Measurements from ENCODE around the gene P4HB. TPM values are rescaled to one million over a fixed set of nuclear protein-coding genes. Genes with fewer than 3 reads are reported as not detected.

Gene P4HB
- total RNA-seq, 1 donor from 2014 or later, result 364 TPM

DNA sequence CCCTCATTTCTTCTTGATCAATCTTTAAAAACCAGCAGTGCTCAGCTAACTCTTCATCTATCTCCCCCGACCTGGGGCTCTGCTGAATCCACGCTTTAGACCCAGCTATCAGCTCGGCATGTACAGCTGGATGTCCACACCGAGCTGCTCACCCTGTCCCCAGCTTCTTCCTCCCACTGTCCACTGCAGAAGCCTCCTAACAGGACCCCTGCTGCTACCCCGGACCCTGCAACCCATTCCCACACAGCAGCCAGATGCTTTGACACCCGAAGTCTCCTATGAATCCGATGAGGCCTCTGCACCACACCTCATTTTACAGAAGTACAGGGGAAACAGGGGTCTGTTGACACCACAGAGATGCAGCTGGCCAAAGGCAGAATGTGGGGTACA, 42.6 kb downstream of the P4HB start:
- H3K27ac Mint-ChIP-seq (ENCODE audit: unreplicated experiment), result no peak overlapping the region
- H3K27me3 Mint-ChIP-seq (ENCODE audit: low read depth), result peaks cover 16% of the 10 kb centered on the region
- H3K4me1 Mint-ChIP-seq, result peaks cover 9% of the 10 kb centered on the region
- TF ChIP-seq, protein P1, sequence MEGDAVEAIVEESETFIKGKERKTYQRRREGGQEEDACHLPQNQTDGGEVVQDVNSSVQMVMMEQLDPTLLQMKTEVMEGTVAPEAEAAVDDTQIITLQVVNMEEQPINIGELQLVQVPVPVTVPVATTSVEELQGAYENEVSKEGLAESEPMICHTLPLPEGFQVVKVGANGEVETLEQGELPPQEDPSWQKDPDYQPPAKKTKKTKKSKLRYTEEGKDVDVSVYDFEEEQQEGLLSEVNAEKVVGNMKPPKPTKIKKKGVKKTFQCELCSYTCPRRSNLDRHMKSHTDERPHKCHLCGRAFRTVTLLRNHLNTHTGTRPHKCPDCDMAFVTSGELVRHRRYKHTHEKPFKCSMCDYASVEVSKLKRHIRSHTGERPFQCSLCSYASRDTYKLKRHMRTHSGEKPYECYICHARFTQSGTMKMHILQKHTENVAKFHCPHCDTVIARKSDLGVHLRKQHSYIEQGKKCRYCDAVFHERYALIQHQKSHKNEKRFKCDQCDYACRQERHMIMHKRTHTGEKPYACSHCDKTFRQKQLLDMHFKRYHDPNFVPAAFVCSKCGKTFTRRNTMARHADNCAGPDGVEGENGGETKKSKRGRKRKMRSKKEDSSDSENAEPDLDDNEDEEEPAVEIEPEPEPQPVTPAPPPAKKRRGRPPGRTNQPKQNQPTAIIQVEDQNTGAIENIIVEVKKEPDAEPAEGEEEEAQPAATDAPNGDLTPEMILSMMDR (conservative IDR thresholded peaks at IDR 0.05), result no peak
- no peak for DNase-seq (ENCODE audit: low read depth, low spot score)
- no peaks in the 10 kb centered on the region for H3K36me3 Mint-ChIP-seq (ENCODE audit: low read depth)
- no peaks in the 10 kb centered on the region for H3K9me3 Mint-ChIP-seq
- no peak overlapping the region for H3K4me3 Mint-ChIP-seq

DNA sequence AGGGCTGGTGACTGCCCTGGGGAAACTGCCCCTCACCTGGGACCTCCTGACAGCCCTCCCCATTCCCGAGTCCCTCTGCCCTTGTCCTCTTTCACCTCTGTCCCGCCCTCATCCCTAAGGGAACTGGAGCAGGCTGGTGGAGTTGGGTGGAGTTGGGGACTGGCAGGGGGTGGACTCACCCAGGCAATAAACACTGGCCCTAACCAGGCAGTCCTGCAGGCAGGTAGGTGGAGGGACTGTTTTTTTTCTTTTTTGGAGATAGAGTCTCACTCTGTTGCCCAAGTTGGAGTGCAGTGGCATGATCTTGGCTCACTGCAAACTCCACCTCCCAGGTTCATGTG, 44.7 kb downstream of the P4HB start:
- TF ChIP-seq, protein P1 (conservative IDR thresholded peaks at IDR 0.05), result no peak
- Mint-ChIP-seq H3K27me3 (ENCODE audit: low read depth) (peaks cover 16% of the 10 kb centered on the region), H3K4me1 (peaks cover 9% of the 10 kb centered on the region), H3K9me3 (no peaks in the 10 kb centered on the region), H3K27ac (ENCODE audit: unreplicated experiment) (no peak overlapping the region), H3K4me3 (no peak overlapping the region), H3K36me3 (ENCODE audit: low read depth) (no peaks in the 10 kb centered on the region)
- no peak for DNase-seq (ENCODE audit: low read depth, low spot score)

DNA sequence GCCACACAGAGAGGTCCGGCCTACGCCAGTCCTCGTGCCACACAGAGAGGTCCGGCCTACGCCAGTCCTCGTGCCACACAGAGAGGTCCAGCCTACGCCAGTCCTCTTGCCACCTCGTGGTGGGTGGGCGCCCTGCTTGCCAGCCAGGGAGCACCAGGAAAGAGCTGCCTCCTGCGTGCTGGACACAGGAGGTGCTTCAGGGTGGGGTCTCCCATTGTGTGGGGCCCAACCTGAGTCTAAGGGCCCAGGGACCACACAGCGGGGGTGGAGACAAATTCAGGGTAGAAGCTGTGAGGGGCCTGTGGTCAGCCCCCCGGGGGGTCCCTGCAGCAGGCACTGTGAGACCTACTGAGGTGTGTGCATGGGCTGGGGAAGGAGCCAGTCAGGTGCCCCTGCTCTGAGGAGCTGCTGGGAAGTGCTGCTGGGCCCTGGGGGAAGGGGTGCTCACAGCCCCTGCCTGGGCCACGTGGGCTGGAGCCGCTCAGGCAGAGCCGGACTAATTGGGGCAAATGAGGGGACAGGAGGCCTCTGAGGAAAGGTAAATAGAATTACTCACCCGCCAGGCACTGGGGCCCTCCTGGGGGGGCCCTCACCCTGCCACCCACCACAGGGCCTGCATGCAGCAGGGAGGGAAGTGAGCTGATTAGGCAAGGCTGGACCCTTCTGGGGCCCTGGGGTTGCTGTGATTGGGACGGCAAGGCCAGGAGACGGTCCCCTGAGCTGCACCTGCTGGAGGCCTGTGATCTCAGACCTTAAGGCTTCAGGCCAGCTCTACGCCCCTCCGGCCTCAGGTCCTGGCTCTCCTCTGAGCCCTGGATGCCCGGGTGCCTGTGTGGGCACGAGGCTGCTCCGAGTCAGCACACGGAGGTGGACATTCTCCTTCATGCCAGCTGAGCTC, 45.3 kb downstream of the P4HB start:
- TF ChIP-seq, protein P1 (conservative IDR thresholded peaks at IDR 0.05), result no peak
- DNase-seq (ENCODE audit: low read depth, low spot score), result no peak
- H3K4me1 Mint-ChIP-seq, result peaks cover 9% of the 10 kb centered on the region

DNA sequence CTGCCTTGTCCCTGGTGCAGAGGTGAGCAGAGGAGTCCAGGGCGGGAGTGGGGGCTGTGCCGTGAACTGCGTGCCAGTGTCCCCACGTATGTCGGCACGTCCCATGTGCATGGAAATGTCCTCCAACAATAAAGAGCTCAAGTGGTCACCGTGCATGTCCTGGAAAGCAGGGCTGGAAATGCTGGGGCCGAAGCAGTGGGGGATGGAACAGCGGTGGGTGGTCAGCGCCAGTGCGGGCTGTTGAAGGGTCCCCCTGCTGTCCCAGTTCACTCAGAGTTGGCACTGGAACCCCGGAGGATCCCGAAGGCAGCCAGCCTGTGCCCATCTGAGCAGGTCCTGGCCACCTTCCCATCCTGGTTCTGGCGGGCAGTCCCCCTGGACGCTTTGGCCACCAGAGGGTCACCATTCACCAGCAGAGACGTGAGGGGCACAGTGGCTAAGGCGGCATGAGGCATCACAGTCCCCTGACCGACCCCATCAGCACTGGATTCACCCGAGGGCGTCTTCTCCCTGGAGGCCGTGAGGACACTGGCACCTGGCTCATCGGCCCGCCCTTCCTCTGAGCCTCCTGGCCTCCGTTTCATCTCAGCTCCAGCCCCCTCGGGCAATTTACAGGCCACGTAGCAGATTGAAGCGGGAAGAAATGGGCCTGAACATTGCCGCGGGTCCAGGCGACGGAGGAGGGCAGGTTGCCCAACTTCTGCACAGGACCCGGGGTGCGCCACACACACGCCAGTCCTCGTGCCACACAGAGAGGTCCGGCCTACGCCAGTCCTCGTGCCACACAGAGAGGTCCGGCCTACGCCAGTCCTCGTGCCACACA, 46.3 kb downstream of the P4HB start:
- Mint-ChIP-seq H3K4me3 (no peak overlapping the region), H3K9me3 (no peaks in the 10 kb centered on the region), H3K27me3 (ENCODE audit: low read depth) (peaks cover 25% of the 10 kb centered on the region), H3K36me3 (ENCODE audit: low read depth) (no peaks in the 10 kb centered on the region), H3K4me1 (peaks cover 9% of the 10 kb centered on the region), H3K27ac (ENCODE audit: unreplicated experiment) (no peak overlapping the region)
- DNase-seq (ENCODE audit: low read depth, low spot score), result no peak
- TF ChIP-seq, protein P1 (conservative IDR thresholded peaks at IDR 0.05), result no peak

More for the DNA sequence above, 45.3 kb downstream of the P4HB start:
- H3K9me3 Mint-ChIP-seq, result no peaks in the 10 kb centered on the region
- no peak overlapping the region for H3K4me3 Mint-ChIP-seq
- H3K36me3 Mint-ChIP-seq (ENCODE audit: low read depth), result no peaks in the 10 kb centered on the region
- no peak overlapping the region for H3K27ac Mint-ChIP-seq (ENCODE audit: unreplicated experiment)
- peaks cover 16% of the 10 kb centered on the region for H3K27me3 Mint-ChIP-seq (ENCODE audit: low read depth)

DNA sequence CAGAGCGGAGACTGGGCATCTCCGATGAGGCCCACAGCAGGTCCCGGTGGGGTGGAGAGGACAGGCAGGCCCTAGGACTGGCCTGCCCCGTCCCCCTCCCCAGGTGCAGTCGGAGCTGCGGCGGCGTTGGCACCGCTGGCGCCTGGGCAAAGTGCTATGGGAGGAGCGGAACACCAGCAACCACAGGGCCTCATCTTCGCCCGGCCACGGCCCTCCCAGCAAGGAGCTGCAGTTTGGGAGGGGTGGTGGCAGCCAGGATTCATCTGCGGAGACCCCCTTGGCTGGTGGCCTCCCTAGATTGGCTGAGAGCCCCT, 47.0 kb downstream of the P4HB start:
- peaks cover 32% of the 10 kb centered on the region for H3K27me3 Mint-ChIP-seq (ENCODE audit: low read depth)
- H3K27ac Mint-ChIP-seq (ENCODE audit: unreplicated experiment), result no peak overlapping the region
- TF ChIP-seq, protein P1 (conservative IDR thresholded peaks at IDR 0.05), result no peak

More for the DNA sequence above, 47.0 kb downstream of the P4HB start:
- H3K9me3 Mint-ChIP-seq, result no peaks in the 10 kb centered on the region
- H3K4me1 Mint-ChIP-seq, result peaks cover 9% of the 10 kb centered on the region
- DNase-seq (ENCODE audit: low read depth, low spot score), result no peak
- no peak overlapping the region for H3K4me3 Mint-ChIP-seq
- H3K36me3 Mint-ChIP-seq (ENCODE audit: low read depth), result no peaks in the 10 kb centered on the region
